GM18519 (cell line): ENCODE measurements around the gene NADK2.

Experiments used
- ATAC-seq: cut with Tn5 transposase; IDR thresholded peaks from one replicate; pipeline ENCODE4 v1.9.1; 2021; ENCODE audit warnings: mild to moderate bottlenecking, moderate library complexity; ENCODE audit not compliant: unreplicated experiment, low FRiP score

The NADK2 gene

DNA sequence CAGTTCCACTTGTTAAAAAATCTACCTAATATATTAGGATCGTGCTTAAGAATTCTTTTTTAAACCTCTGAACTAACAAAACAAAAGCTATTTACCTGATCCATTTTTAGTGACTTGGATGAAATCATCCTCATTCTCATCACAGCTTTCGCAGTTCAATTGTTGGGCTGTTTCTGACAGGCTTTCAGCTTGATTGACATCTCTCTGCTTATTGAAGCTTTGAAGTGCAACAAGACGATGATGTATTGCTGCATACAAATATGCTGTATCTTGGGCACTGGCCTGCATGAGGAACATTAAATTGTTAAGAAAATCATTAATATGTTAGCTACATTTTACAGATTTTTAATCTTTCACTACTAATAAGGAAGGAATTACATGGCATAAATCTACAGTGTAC is 9.5 kb upstream of the NADK2 start:
- no peak for ATAC-seq

GRCh38 chr5:36250427-36250826 is 8.7 kb upstream of the NADK2 start:
- no peak for ATAC-seq

DNA sequence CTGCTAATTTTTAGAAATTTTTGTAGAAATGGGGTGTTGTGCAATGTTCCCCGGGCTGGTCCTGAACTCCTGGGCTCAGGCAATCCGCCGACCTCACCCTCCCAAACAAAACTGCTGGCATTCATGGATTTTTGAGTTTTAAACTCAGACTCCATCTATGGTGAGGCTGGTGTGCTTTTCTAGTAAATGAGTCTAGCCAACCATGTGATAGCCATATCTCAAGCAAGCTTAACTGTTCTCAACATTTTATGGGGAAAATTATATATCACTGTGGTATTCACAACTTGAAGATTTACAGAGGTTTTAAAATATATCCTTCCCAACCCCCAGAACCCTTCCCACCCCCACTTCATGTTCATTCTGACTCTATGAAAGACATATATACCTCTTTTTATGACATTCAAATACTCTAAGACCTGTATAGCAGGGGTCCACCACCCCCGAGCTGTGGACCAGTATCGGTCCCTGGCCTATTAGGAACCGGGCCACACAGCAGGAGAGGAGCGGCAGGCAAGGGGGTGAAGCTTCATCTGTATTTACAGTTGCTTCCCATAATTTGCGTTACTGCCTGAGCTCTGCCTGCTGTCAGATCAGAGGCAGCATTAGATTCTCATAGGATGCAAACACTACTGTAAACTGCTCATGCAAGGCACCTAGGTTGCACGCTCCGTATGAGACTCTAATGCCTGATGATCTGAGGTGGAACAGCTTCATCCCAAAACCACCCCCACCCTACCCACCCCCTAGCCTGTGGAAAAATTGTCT is 4.5 kb upstream of the NADK2 start:
- ATAC-seq = no peak

DNA sequence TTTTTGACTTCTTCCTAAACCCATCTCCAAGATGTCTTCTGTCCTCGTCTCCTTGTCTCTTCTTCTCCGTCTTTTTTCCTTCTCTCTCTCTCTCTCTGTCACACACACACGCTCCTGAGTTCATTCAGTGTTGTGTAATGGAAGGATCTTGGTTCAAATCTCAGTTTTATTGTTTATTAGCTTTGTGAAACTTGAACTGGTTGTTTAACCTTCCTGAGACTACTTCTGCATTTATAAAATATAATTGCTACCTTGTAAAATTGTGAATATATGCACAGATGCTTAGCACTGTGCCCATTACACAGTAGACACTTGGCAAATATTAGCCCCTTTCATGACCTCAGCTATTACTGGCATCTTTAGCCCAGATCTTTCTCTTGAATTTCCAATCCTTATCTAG is 2.4 kb upstream of the NADK2 start:
- ATAC-seq = no peak

GRCh38 chr5:36243653-36244052 is 1.9 kb upstream of the NADK2 start:
- no peak for ATAC-seq

GRCh38 chr5:36242534-36243485 is 1.1 kb upstream of the NADK2 start:
- no peak for ATAC-seq

DNA sequence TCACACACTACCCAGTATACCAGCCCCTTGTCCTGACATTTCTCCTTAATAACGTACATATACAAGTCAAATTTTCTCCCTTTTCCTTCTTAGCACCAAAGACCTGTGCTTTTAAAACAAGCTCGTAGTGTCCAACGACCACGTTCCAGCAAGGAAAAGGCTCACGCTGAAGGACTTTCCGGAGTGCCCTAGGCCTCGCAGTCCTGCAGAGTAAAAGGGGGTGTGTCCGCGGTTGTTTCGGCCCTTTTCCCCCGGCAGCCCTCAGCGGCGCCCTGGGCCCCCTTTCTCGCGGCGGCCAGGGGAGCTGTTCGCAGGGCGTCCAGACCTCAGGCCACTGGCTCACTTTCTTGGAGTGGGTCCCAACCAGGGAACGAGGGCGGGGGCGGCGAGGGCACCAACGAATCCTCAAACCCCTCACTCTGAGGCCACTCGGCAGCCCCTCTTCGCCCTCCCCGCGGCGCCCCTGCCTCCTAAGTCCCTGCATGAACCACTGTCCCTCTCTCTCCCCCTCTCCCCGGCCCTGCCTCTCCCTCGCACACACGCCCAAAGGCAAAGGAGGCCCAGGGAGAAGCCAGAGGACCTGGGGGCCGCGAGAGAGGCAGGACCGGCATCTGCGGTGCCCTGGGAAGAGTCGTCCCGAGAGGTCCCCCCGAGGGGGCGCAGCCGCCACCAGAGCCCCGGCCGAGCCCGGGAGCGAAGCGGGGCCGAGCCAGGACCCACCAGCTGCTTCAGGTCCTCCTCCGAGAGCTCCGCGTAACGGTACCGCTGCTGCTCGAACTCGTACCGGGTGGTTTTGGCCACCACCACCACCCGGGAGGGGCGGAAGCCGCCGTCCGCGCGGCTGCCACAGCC is 720 bp downstream of the NADK2 start:
- ATAC-seq = no peak

GRCh38 chr5:36239370-36240293 is 2.1 kb downstream of the NADK2 start:
- ATAC-seq = no peak

DNA sequence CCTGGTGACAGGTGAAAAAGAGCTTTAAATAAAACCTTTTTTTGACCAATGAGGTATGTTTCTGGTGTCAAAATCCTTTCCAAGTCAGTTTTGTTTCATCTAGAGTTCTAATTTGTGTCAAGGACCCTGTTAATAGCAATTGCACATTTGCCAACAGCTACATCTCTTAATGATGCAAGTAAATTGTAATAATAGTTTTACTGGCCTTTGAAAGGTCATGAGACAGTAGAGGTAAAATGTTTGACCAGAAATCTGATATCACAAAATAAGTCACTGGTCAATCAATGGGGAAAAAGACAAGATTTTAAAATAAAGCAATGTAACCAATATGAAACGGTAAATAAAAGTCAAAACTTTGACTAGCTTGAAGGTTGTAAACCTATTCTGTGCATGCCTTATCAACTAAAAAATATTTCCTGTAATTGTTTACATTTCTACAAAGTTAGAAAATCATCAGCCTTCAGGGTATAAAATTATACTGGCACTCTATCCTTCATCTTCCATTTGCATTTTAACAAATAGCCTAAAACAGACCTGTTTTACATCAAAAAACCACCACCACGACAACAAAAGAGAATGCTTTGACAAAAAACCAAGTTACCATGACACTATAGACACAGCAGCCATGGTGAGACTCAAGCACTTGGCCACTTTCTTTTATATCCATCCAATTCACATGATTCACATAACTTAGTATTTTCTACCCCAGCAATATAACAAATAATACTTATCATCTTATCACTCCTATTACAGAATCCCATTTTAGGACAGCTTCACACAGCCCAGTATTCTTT is 3.0 kb downstream of the NADK2 start:
- ATAC-seq = no peak

- no peak for ATAC-seq
Measured at GRCh38 chr5:36237751-36238150, 4.0 kb downstream of the NADK2 start.

DNA sequence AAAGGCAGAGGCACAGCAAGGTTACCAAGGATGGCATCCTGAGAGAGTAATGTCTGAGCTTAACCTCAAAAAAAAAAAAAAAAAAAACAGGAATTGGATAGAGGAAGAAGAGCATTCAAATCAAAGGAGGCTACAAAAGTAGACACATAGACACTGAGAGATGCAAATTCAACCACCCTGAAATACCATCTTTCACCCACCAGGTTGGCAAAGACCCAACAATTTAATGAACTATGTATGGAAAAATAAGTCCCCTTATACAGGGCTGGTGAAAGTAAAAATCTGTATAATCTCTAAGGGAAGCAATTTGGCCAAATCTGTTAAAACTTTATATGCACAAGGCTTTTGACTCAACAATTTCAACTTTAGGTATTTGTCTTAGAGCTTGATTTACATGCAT is 4.9 kb downstream of the NADK2 start:
- no peak for ATAC-seq

DNA sequence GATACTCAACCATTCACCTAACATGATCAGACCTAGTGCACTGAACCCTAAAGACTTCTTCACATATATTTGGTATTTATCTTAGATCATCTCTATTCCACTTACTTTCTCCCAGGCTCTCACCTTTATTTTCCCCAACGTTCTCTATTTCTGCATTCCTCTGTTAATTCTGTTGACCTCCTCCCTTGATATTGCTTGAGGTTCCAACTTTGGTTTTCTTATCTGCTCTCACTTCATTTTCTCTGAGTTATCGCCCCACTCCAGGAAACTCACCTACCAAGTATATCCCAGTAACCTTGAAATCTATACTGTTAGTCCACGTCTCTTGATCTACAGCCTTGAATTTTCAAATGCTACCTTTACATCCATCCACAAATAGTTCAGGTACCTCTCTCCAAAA is 9.2 kb downstream of the NADK2 start:
- ATAC-seq = no peak

GRCh38 chr5:36230151-36230790 is 11.5 kb downstream of the NADK2 start:
- no peak for ATAC-seq

GRCh38 chr5:36228505-36228904 is 13.2 kb downstream of the NADK2 start:
- ATAC-seq = no peak

DNA sequence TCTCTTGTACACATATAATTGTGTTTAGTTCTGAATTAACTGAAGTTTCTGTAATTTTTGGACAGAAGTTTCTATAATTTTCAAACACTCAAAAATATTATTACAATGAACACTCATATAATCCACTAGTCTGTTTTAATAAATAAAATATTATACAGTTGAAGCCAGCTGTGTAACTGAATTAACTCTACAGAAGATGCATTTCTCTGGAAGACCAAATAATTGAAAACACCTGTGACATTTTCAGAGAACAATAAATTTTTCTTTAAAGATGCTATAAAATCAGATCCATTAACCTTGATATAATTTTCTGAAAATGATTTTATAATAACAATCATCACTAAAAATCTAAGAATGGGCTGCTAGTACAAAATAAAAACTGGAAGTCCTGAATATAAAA is 14.7 kb downstream of the NADK2 start:
- ATAC-seq = no peak

GRCh38 chr5:36222620-36223019 is 19.1 kb downstream of the NADK2 start:
- ATAC-seq = no peak

DNA sequence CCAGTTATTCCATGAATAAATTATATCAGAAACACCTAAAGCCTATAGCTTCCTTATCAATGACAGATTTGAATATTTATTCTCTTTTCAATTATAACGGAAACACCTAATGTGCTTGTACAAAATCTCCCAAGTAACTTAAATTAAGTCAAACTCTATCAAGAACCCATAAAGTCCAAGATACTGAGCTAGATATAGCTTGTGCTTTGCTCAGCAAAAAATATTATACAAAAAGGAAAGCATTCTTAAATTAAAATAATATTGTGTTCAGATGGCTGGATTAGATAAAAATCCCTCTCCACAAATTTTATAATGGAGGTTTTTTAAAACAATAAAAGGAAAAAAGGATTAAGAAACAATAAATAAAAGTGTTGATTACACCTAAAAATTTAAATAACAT is 23.7 kb downstream of the NADK2 start:
- no peak for ATAC-seq

- ATAC-seq = no peak
Measured at GRCh38 chr5:36217567-36217966, 24.2 kb downstream of the NADK2 start.
